T47D (cell line): ENCODE results near the gene MTF1.

Source experiments
- DNase-seq, 2 experiments: peaks; one replicate each; pipeline versions ENCODE4 v3.0.0 to v3.0.0-alpha.2; 2011 to 2012; ENCODE audit warnings: low read depth in 1 of 2, low spot score in 1 of 2
- JUND ChIP-seq: IDR thresholded peaks from 2 replicates; pipeline ENCODE4 v1.6.1; 2012; ENCODE audit warnings: low read depth
- in situ Hi-C: cut with HindIII; loops from 2 replicates; pipeline ENCODE4 v1.10.0; 2016; ENCODE audit warnings: low sequenced_read_pairs, low pct_unique_long_range_greater_than_20kb

Gene MTF1

GRCh38 chr1:37761416-37762095 lies 97.8 kb downstream of the MTF1 start:
- no peak for TF ChIP-seq JUND
- in situ Hi-C loops: no loop called here
- no peak for DNase-seq
